Myocyte (in vitro differentiated cells): ENCODE results near the gene ZFAND3. TPM values are rescaled to one million over a fixed set of nuclear protein-coding genes. Genes with fewer than 3 reads are reported as not detected.
"Not testable (repeated sequence)": the region's sequence is repeated elsewhere in the genome, so short reads cannot be mapped to it uniquely, and the experiment has no call there.

ENCODE experiments used
- DNase-seq: peaks from one replicate; pipeline ENCODE4 v3.0.0-alpha.2; 2012; ENCODE audit warnings: low read depth
- total RNA-seq: library from RNA; depleted of rRNA; stranded (reverse); fragments of >200 nt; gene quantifications from 2 replicates; pipeline ENCODE4 v1.2.3, GENCODE V29; 2014

The ZFAND3 gene
- total RNA-seq, 1 donor from 2014 or later, result 26.9 TPM

- no peak for DNase-seq
Observed at GRCh38 chr6:37862992-37863391, 43.5 kb downstream of the ZFAND3 start.

- no peak for DNase-seq
Observed at GRCh38 chr6:37864250-37864649, 44.7 kb downstream of the ZFAND3 start.

- DNase-seq, result no peak
Observed at GRCh38 chr6:37865504-37865903, 46.0 kb downstream of the ZFAND3 start.

DNA sequence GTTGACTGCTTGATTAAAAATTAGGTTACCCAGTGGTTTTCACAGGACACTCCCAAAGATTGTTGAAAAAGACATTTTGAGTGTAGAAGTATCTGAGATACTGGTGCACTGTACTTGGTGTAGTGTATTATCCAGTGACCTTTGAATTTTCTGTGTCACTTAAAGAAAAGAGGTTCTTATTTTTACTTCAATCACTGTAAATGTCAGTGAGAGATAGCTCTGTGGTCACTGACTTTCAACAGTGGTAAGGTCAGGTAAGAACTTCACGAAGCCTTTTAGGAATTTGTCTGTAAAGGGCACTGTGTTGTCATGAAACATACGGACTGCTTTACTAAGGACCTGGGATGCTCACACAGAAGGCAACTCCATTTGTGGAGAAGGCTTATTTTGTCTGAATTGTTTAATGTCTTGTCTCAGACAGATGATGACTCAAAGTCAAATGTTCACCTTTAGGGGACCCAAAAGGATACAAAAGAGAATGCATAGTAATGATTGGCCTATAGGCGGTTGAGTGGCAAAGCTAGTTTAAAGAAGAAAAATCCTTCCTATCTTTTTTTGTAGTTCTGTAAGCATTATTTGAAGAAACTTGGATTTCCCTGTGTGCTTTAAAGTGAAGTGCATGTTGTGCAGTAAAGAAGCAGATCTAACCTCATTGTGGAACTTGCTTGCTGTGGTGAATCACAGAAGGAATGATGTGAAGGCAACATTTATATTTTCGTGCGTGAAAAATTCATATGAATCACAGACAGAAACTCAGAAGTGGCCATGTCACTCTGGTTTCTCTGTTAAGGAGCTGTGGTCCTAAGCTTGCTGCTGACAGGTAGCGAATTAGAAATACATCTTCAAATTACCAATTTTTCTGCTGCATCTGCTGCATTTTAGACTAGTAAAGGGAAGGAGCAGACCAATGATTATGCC is 47.3 kb downstream of the ZFAND3 start:
- no peak for DNase-seq

DNA sequence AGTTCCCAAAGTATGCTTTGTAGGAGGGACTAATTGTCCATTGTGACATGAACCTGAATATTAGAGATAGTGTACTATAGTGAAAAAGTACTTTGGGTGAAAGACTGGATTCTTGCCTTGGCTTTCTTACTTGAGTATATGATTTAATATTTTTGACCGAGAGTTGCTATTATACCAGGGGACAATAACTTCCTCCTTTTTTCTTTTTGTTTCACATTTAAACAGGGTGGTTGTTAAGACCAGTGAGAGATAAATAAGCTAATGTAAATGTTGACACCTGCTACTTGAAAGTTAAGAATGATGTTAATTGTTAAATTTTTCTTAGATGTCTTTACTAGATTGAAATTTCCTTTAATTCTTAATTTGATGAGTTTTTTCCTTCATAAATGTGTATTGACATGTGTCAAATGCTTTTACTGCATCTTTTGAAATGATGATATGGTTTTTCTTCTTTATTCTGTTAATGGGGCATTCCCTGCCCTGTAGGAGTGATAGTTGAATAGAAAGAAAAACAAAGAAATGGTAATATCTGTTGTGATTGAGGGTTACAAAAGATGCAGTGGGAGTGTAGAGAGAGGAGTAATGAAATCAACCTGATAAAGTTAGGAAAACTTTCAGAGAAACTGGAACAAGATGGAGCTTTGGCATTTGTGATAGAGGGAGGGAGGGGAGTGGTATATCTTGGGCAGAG is 48.4 kb downstream of the ZFAND3 start:
- DNase-seq, result no peak

DNA sequence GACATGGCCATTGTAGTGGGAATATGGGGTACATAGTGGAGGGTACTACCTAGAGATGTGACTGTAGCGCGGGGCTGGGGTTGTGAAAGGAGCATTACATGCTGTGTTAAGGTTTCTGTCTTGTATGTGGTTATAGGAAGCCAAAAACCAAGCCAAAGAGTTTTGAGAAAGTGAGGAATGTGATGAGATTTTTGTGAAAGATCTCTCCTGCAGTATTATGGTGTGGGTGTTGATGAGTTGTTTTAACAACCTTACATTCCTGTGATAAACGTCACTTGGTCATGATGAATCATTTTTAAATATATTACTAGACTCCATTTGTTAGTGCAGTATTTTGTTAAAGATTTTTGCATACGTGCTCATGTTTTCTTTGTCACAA is 48.9 kb downstream of the ZFAND3 start:
- DNase-seq, result peak; percentile 22

DNA sequence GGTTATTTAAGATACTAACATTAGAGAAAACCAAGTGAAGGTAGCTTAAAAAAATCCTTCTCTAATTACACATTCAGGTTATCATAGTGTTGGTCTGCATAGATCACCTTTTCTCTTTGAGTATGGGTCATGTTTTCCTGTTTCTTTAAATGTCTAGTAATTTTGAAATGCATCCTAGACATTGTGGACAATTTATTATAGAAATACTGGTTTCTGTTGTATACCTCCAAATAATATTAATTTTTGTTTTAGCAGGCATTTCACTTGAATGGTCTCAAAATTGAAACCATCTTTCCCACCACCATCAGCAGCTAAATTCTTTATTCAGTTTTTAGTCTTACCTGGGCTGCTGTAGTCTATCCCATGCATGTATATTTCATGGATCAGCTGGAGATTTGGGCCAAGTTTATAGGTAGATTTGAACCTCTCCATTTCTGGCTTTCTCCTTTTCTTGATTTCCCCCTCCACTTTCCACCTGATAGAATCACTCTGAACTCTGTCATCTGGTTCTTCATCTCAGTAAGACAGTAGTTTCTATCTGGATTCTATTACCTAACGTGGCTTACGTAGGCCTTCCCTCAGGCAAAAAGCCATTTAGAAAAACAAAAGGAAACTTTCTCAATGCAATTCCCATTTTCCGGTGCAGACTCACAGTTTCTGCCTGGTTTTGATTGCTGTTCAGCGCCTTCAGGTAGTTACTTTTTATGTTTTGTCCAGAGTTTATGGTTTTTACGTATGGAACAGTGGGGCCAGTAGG is 52.3 kb downstream of the ZFAND3 start:
- DNase-seq, result no peak

DNA sequence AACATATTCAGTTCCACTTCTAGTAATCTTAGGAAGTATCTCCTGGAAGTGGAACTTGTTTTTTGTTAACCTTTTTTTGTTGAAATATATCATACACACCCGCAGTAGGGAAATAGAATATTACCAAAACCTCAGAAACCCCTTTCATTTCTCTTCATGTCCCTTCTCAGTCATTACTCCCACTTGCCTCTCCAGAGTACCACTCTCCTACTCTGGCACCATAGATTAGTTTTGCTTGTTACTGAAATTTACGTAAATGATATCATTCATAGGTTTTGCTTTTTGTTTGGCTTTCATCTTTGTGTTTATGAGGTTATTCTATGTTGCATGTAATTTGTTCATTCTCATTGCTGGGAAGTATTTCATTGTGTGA is 52.8 kb downstream of the ZFAND3 start:
- no peak for DNase-seq

DNA sequence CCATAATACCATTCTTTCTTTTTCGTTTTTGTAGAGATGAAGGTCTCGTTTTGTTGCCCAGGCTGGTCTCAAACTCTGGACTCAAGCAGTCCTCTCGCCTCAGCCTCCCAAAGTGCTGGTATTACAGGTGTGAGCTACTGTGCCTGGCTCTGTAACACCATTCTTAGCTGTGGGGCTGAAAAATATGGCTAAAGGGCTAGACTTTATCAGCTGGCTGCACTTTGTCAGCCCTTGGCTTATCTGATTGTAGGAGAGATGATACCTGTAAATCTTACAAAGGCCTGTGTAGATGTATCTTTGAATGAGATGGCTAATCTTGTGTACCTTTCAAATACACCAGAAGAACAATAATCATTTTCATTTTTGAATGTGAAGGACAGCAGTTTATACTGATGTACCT is 55.2 kb downstream of the ZFAND3 start:
- DNase-seq, result no peak

DNA sequence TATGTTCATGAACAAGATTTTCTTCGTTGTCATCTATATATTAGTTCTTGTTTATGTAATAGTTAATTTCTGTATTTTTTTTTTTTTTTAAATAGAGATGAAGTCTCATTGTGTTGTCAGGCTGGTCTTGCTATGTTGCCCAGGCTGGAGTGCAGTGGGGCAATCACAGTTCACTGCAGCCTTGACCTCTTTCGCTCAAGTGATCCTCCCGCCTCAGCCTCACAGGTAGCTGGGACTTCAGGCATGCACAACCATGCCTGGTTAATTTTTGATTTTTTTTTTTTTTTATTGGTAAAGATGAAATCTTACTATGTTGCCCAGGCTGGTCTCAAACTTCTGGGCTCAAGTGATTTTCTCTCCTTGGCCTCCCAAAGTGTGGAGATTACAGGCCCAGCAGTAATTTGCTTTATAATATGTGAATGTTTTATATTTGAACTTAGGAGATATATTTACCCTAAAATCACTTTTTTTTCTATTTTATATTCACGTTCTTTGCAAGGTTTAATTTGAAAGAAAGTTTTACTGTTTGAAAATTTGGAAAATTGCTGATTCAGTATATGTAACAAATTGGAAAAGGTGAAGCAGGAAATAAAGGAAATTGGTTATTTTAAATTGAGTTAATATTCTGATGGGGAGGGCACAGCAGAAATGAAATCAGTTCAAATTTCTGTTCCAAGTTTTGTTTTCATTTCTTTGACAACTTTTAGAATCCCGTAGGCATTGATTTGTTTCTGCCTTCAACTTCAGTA is 56.2 kb downstream of the ZFAND3 start:
- DNase-seq, result no peak

DNA sequence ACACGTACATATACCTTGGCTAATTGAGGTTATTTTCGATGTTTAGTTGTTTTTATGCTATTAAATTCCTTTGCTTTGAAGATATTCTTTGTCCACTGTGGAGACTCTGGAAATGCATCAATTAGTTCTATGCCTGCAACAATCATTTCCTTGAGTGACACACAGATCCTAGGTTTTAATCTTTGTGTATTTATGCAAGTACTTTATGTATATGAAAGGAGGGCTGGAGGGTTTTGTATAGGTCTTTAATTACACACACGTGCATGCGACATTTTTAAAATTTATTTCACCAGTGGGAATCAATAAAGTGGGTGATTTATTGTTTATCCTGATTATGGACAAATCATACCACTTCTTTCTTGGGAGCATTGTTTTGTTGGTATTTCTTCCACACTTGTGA is 57.3 kb downstream of the ZFAND3 start:
- no peak for DNase-seq

DNA sequence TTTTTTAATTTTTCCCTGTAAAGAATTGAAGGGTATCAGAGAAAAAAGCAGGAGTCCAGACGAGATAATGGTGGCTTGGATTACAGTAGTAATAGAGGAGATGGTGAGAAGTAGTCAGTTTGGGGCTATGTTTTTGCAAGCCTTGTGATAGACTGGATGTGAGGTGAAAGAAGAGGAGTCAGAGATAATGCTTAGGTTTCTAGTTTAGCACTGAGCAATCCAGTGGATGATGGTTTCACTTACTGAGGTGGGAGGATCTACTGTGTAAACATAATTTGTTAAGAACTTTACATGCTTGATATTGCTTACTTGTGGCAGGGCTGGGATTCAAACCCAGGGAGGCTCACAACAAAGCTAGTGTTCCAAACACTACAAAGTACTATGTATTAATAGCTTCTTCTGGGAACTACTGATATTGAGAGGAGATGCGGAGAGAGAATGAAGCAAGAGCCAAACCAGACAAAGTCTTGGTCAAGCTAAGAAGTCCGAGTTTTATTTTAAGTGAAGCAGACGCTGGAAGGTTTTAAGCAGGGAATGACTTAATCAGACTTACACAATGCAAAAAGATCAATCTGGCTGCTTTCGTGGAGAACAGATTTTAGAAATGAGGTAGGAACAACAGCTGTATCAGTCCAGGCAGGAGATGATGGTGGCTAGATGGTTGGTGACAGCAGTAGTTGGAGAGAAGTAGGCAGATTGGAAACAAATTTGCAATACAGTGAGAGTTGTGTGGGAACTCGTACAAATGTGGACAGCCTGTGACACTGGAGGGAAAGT is 58.0 kb downstream of the ZFAND3 start:
- no peak for DNase-seq

- DNase-seq, result no peak
Observed at GRCh38 chr6:37878150-37878710, 58.7 kb downstream of the ZFAND3 start.

DNA sequence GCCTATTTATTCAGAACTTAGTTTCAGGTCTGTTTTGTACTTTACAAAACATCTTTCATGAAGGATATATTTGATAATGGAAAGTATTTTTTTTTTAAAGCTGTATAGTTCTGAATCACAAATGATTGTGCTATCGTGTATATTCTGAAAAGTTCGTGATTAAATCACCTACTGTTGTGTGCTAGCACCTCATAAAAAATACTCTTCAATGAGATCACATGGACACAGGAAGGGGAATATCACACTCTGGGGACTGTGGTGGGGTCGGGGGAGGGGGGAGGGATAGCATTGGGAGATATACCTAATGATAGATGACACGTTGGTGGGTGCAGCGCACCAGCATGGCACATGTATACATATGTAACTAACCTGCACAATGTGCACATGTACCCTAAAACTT is 61.1 kb downstream of the ZFAND3 start:
- DNase-seq, result not testable (repeated sequence)

DNA sequence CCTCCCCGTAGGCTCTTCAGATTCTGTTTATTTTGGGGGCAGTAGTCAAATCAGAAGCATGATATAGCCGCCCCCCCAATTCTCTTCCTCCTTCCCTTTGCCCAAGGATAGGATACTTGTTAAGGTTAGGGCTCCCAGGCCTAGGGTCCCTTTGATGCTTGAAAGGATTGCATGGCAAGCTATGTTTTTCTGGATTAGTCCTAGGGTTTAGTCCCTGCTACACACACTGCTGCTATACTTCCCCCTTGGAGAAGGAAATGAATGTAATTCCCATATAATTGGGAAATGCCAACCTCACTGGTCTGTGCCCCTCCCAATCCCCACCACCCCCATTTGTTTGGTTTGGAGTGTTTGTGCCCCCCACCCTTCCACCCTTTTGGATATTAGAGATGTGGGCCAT is 62.8 kb downstream of the ZFAND3 start:
- DNase-seq, result no peak

- DNase-seq, result peak; percentile 35
Observed at GRCh38 chr6:37882724-37883413, 63.3 kb downstream of the ZFAND3 start.

GRCh38 chr6:37884548-37884947 is 65.0 kb downstream of the ZFAND3 start:
- DNase-seq, result no peak

DNA sequence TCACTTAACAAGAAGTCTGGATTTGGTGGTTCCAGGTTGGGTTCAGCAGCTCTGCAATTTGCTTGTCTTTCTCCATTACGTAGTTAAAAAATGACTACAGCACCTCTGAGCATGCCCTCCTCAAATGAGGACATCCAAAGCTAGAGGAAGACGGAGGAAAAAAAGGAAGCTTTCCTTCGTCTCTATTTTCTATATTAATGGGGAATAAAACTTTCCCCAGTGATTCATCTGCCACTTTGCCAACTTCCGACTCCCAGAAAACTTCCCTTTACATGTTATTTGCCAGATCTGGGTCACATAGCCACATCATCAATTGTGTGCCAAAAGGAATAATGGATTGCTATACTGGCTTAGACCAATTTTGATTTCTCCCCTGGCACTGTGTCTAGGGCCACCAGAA is 69.5 kb downstream of the ZFAND3 start:
- DNase-seq, result no peak

GRCh38 chr6:37889486-37889885 is 70.0 kb downstream of the ZFAND3 start:
- DNase-seq, result no peak

DNA sequence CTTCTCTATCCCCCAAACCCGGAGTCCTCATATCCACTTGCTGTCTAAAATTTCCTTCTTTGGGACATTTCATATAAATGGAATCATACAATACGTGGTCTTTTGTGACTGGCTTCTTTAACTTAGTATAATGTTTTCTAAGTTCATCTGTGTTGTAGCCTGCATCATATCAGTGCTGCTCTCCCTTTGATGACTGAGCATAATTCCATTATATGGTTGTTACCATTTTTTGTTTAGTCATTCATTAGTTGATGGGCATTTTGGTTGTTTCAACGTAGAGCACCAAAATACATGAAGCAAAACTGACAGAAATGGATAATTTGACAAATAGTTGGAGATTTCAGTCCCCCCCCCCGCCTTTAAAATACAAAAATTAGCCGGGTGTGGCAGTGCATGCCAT is 71.5 kb downstream of the ZFAND3 start:
- no peak for DNase-seq
